ENCODE results near the gene KCNJ14.

KCNJ14 gene

GRCh38 chr19:48490981-48491792 is 35.8 kb downstream of the KCNJ14 start:
- no peaks in the 10 kb centered on the region for H3K79me2 ChIP-seq (ENCODE audit: low read length)
- H3K4me2 ChIP-seq (ENCODE audit: low read length) = peak overlapping the region; percentile 81
- no peak for TF ChIP-seq CTCF (IDR thresholded peaks at IDR 0.05; ENCODE audit: low read depth, low read length)
- no peak for TF ChIP-seq EZH2phosphoT487 (IDR thresholded peaks at IDR 0.05; ENCODE audit: low read depth)
- peak overlapping the region; percentile 69 for H3K4me3 ChIP-seq (ENCODE audit: low read length)
- H3K9me3 ChIP-seq (ENCODE audit: insufficient read depth, low read length) = no peaks in the 10 kb centered on the region
- H3K27me3 ChIP-seq (ENCODE audit: low read depth, low read length) = peaks cover 4% of the 10 kb centered on the region; the same call in 1 of the 2 replicates
- peaks cover 25% of the 10 kb centered on the region for H3K4me1 ChIP-seq (ENCODE audit: low read length)
- H3K9ac ChIP-seq (ENCODE audit: low read length) = peak overlapping the region; percentile 36; the same call in 1 of the 2 replicates
- no peaks in the 10 kb centered on the region for H4K20me1 ChIP-seq (ENCODE audit: insufficient read depth, low read length)
- H3K27ac ChIP-seq (ENCODE audit: low read length) = peak overlapping the region; percentile 7; the same call in 1 of the 2 replicates
- no peaks in the 10 kb centered on the region for H3K36me3 ChIP-seq (replicated peaks; ENCODE audit: low read depth, low read length)
- H2AFZ ChIP-seq (ENCODE audit: low read depth, low read length) = peak overlapping the region; percentile 20; the same call in 1 of the 2 replicates

- TF ChIP-seq EZH2phosphoT487 (IDR thresholded peaks at IDR 0.05; ENCODE audit: low read depth) (no peak), CTCF (IDR thresholded peaks at IDR 0.05; ENCODE audit: low read depth, low read length) (no peak)
- Histone ChIP-seq H3K79me2 (ENCODE audit: low read length) (no peaks in the 10 kb centered on the region), H2AFZ (ENCODE audit: low read depth, low read length) (no peak overlapping the region), H3K27ac (ENCODE audit: low read length) (no peak overlapping the region), H3K9ac (ENCODE audit: low read length) (no peak overlapping the region), H3K4me2 (ENCODE audit: low read length) (peak overlapping the region; percentile 81), H3K36me3 (replicated peaks; ENCODE audit: low read depth, low read length) (no peaks in the 10 kb centered on the region), H3K4me1 (ENCODE audit: low read length) (peaks cover 28% of the 10 kb centered on the region), H4K20me1 (ENCODE audit: insufficient read depth, low read length) (no peaks in the 10 kb centered on the region), H3K9me3 (ENCODE audit: insufficient read depth, low read length) (no peaks in the 10 kb centered on the region), H3K27me3 (ENCODE audit: low read depth, low read length) (peaks cover 4% of the 10 kb centered on the region; the same call in 1 of the 2 replicates), H3K4me3 (ENCODE audit: low read length) (peak overlapping the region; percentile 50)
Observed at GRCh38 chr19:48491793-48492123, 36.4 kb downstream of the KCNJ14 start.

GRCh38 chr19:48492925-48493717 is 37.7 kb downstream of the KCNJ14 start:
- no peak overlapping the region for H2AFZ ChIP-seq (ENCODE audit: low read depth, low read length)
- no peaks in the 10 kb centered on the region for H4K20me1 ChIP-seq (ENCODE audit: insufficient read depth, low read length)
- peaks cover 35% of the 10 kb centered on the region for H3K4me1 ChIP-seq (ENCODE audit: low read length)
- H3K9ac ChIP-seq (ENCODE audit: low read length) = no peak overlapping the region
- H3K27ac ChIP-seq (ENCODE audit: low read length) = no peak overlapping the region
- H3K4me2 ChIP-seq (ENCODE audit: low read length) = no peak overlapping the region
- H3K27me3 ChIP-seq (ENCODE audit: low read depth, low read length) = peaks cover 4% of the 10 kb centered on the region; the same call in 1 of the 2 replicates
- TF ChIP-seq EZH2phosphoT487 (IDR thresholded peaks at IDR 0.05; ENCODE audit: low read depth) = no peak
- TF ChIP-seq CTCF (IDR thresholded peaks at IDR 0.05; ENCODE audit: low read depth, low read length) = no peak
- no peaks in the 10 kb centered on the region for H3K79me2 ChIP-seq (ENCODE audit: low read length)
- H3K36me3 ChIP-seq (replicated peaks; ENCODE audit: low read depth, low read length) = no peaks in the 10 kb centered on the region
- no peaks in the 10 kb centered on the region for H3K9me3 ChIP-seq (ENCODE audit: insufficient read depth, low read length)
- H3K4me3 ChIP-seq (ENCODE audit: low read length) = no peak overlapping the region

Data from OCI-LY3 (cell line).